HG02970 (cell line): ENCODE measurements around the gene TEKTIP1.
A peak's percentile ranks its signal among the peaks of the same experiment; 100 is the strongest.
"Not testable (repeated sequence)": the region's sequence is repeated elsewhere in the genome, so short reads cannot be mapped to it uniquely, and the experiment has no call there.

Experiments used
- ATAC-seq: cut with Tn5 transposase; IDR thresholded peaks from one replicate; pipeline ENCODE4 v1.9.1; 2021; ENCODE audit warnings: mild to moderate bottlenecking, moderate library complexity, moderate number of reproducible peaks; ENCODE audit not compliant: unreplicated experiment, low FRiP score

TEKTIP1 gene

GRCh38 chr19:3555653-3556422 is 16.9 kb downstream of the TEKTIP1 start:
- ATAC-seq, result no peak

GRCh38 chr19:3556423-3556977 is 17.5 kb downstream of the TEKTIP1 start:
- no peak for ATAC-seq

DNA sequence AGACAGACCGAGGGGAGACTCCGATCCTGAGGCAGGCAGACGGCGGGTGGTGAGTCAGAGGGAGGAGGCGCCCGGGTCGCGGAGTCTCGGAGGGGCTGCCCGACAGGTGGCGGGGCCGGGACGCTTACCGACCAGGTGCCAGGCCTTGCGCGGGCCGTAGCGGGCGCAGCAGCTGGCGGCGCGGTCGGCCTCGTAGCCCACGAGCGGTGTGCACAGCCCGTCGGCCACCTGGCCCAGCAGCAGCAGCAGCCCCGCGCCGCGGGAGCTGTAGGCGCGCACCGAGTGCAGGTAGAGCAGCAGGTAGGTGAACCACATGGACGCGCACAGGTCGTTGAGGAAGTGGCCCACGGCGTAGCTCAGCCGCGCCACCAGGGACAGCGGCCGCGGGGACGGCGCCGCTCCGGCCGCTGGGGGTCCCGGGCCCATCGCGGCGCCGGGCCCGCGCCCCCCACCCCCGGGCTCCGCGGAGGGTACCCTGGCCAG is 18.0 kb downstream of the TEKTIP1 start:
- ATAC-seq, result peak; percentile 7

DNA sequence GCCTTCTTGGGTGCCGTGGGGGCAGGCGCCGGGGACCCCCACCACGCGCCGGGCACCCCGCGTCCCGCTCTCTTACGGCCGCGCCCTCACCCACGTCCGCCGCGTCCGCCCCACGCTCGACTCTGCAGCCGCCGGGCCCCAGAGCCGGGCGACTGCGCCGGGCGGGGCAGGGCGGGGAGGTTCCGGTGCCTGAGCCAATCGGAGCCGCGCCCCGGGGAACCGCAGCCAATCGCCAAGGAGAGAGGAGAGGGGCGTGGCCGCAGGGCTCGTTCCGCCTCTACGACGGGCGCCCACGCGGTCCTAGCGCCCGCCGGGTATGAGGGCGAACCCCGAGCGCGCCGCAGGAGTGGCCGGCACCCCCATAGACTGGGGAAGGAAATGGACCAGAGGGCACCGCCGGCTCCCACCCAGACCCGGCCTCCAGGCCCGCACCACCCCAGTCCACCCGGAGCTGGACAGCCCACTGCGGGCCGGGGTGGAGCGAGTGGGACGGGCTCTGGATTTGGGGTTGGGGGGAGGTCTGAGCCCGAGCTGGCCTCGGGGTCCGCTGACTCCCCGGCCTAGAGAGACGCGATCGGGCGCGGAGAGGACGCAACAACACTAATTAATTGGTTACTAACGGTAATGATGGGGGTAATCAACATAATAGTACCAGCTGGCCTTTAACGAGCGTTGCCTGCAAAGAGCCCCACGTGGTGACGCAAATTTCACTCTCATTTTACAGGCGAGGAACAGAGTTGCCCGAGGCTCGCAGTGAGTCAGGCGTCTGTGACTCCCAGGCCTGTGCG is 18.7 kb downstream of the TEKTIP1 start, which contains the start of gene MFSD12:
TSS of gene MFSD12 (minus strand) at position 126 of the 788 bp plus-strand sequence. CDS start 183 bp downstream, outside the sequence.
- peak; percentile 85 for ATAC-seq

GRCh38 chr19:3563709-3564524 is 24.9 kb downstream of the TEKTIP1 start:
- no peak for ATAC-seq

- no peak for ATAC-seq
These were observed 26.2 kb downstream of the TEKTIP1 start for GRCh38 chr19:3565139-3565538.

DNA sequence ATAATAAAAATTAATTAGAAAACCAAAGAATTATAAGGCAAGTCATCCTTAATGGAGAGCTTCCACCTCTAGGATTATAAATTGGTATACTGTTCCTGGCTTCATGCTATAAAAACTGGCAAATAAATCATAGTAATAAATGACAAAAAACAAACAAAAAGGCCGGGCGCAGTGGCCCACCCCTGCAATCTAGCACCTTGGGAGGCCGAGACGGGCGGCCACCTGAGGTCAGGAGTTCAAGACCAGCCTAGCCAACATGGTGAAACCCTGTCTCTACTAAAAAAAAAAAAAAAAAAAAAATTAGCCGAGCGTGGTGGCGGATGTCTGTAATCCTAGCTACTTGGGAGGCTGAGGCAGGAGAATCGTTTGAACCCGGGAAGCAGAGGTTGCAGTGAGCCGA is 31.1 kb downstream of the TEKTIP1 start:
- not testable (repeated sequence) for ATAC-seq

DNA sequence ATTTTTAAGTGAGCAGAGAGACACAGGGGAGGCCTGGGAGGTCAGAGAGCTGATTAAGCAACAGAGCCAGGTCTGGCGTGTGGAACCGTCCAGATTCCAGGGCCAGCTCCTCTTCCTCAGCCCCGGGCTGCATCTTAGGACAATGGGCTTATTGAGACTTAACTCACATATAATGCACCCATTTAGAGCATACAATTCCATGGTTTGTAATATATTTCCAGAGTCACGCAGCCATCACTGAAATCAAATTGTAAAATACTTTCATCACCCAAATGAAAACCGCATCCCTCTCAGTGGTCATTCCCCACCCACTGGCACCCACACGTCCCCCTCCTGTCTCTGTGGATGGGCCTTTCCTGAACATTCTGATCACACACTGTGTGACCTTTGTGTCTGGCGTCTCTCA is 31.6 kb downstream of the TEKTIP1 start:
- no peak for ATAC-seq

GRCh38 chr19:3572132-3572854 is 33.3 kb downstream of the TEKTIP1 start:
- ATAC-seq, result peak; percentile 94

DNA sequence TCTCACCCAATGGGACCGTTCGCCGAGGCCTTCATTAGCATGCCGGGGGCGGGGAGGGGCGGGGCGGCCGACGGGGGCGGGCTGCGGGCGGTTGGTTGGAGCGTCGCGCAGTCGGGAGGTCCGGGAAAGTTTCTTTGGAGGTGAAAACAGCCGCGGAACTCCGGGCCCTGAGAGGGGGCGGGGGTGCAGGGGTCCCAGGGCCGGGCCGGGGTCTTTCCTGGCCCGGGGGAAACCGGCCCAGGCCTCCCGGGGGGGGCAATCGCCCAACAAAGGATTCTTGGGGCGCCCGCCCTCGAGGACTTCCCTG is 33.8 kb downstream of the TEKTIP1 start, which contains the start of gene HMG20B:
TSS of gene HMG20B (plus strand) at position 90 of the 307 bp plus-strand sequence. CDS start 366 bp downstream, outside the sequence.
- no peak for ATAC-seq

DNA sequence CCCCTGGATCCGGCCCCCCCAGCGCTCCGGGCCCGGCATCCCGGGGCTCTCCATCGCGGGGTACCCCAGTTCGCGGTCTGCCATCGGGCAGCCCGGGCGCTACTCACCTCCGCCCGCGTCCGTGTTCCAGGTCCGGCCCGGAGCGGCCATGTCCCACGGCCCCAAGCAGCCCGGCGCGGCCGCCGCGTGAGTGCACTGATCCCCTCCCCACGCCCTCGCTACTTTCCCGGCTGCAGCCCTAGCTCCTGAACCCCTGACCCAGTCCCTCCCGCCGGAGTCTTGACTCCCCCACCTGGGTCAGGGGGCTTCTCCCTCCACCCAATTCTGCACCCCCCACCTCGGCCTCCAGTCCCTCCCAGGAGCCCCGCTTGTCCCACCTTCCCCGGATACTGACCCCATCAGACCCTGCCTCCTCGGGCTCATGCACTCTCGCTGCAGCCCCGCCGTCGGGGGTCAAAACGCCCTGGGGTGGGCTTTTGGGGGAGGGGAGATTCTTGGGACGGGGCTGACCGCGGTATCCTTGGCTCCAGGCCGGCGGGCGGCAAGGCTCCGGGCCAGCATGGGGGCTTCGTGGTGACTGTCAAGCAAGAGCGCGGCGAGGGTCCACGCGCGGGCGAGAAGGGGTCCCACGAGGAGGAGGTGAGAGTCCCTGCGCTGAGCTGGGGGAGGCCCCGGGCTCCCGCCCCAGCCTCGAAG is 34.3 kb downstream of the TEKTIP1 start:
- no peak for ATAC-seq

- no peak for ATAC-seq
These were observed 35.1 kb downstream of the TEKTIP1 start for GRCh38 chr19:3573858-3574637.

DNA sequence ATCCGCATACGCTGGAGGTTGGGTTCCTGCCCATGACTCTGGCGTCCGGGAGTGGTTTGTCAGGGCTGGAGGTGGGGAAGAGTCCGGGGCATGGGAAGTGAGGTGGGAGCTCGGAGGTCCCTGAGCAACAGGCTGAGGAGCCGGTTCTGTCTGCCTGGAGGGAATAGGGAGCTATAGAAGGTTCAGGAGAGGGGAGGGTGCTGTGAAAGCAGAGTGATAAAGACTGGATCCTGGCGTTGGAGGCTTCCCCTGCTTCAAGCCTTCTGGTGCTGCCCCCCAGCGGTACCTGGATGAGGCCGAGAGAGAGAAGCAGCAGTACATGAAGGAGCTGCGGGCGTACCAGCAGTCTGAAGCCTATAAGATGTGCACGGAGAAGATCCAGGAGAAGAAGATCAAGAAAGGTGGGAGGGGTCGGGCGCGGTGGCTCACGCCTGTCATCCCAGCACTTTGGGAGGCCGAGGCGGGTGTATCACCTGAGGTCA is 36.3 kb downstream of the TEKTIP1 start:
- ATAC-seq, result no peak

DNA sequence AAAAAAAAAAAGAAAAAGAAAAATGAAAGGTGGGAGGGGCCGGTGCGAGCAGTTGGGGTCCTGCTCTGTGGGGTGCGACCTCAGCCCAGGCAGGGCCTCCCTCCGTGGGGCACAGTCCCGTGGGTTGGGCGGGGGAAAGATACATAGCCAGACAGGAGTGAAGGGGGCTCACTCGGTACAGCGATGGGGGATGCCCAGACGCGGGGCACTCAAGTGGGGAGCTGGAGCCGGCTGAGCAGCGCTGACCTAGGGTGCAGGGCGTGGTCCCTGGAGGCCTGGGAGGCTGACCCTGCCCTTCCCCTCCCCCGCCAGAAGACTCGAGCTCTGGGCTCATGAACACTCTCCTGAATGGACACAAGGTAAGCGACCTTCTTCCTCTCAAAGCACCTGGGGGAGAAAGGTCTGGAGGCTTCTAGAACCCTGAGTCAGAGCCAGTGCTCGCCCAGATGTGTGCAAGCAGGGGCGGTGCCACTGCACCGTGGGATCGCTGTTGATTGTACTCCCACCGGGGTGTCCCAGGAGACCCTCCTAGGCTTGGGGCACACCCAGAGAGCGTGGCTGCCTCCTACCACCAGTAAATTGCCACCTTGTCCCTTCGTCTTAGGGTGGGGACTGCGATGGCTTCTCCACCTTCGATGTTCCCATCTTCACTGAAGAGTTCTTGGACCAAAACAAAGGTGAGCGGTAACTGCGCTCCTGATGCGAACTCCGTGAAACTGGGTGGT is 37.1 kb downstream of the TEKTIP1 start:
- ATAC-seq, result no peak

DNA sequence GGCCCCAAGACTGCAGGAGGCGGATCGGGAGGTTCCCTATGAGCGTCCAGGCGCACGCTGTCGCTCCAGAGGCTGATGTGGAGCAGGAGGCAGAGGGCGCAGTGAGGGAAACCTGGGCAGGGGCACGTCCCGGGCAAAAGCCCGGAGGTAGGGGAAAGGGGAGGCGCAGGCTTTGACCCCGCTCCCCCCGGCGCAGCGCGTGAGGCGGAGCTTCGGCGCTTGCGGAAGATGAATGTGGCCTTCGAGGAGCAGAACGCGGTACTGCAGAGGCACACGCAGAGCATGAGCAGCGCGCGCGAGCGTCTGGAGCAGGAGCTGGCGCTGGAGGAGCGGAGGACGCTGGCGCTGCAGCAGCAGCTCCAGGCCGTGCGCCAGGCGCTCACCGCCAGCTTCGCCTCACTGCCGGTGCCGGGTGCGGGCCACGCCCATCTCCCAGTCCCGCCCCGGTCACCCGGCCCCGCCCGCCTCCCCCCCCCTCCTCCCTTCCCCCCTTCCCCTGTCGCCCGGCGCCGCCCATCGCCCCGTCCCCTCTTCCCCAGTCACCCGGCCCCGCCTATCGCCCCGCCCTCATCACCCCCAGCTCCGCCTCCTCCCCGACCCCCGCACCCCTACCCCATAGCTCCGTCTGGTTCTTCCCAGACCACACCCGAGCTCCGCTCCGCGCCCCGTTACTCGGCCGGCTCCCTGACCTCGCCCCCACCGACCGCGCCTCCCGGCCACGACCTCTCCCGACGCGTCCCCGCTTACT is 37.9 kb downstream of the TEKTIP1 start:
- ATAC-seq, result no peak

- ATAC-seq, result no peak
These were observed 38.9 kb downstream of the TEKTIP1 start for GRCh38 chr19:3577723-3578344.
